Small intestine (tissue), 7 donors: ENCODE measurements around the gene KCNIP1. TPM values are rescaled to one million over a fixed set of nuclear protein-coding genes. Genes with fewer than 3 reads are reported as not detected.

Experiments used
- DNase-seq, 2 donors: peaks; one replicate each; pipeline versions ENCODE4 v3.0.0 to v3.0.0-alpha.2; 2013
- FAIRE-seq: peaks from 2 replicates; lab custom pipeline; 2012; peaks lifted over from hg19 to GRCh38; lab: Jason Lieb, UNC
- H3K27ac ChIP-seq, 3 donors: one replicate each; pipeline ENCODE4 v1.5.1; 2013; ENCODE audit warnings: low read length in 2 of 3, mild to moderate bottlenecking in 2 of 3, control low read depth in 1 of 3, inconsistent platforms in 1 of 3, low read depth in 1 of 3, moderate library complexity in 1 of 3
- H3K27me3 ChIP-seq, 3 donors: one replicate each; pipeline ENCODE4 v1.6.1; 2013; ENCODE audit warnings: low read length in 3 of 3, inconsistent platforms in 1 of 3; ENCODE audit not compliant: control insufficient read depth in 3 of 3, insufficient read depth in 3 of 3
- H3K36me3 ChIP-seq, 3 donors: one replicate each; pipeline ENCODE4 v1.6.1; 2013; ENCODE audit warnings: low read length in 3 of 3, inconsistent platforms in 1 of 3, low read depth in 1 of 3, mild to moderate bottlenecking in 1 of 3, moderate library complexity in 1 of 3; ENCODE audit not compliant: control insufficient read depth in 3 of 3, insufficient read depth in 2 of 3
- H3K4me1 ChIP-seq, 3 donors: one replicate each; pipeline ENCODE4 v1.6.1; 2013; ENCODE audit warnings: low read length in 2 of 3, inconsistent platforms in 1 of 3, low read depth in 1 of 3, mild to moderate bottlenecking in 1 of 3, moderate library complexity in 1 of 3; ENCODE audit not compliant: control insufficient read depth in 3 of 3, insufficient read depth in 2 of 3
- H3K4me3 ChIP-seq, 3 donors: one replicate each; pipeline ENCODE4 v1.5.1; 2013; ENCODE audit warnings: low read length in 3 of 3, control low read depth in 1 of 3, inconsistent platforms in 1 of 3, low read depth in 1 of 3, mild to moderate bottlenecking in 1 of 3, moderate library complexity in 1 of 3
- H3K9me3 ChIP-seq, 2 donors: one replicate each; pipeline ENCODE4 v1.6.1; 2013; ENCODE audit warnings: low read depth in 1 of 2, low read length in 1 of 2; ENCODE audit not compliant: control insufficient read depth in 2 of 2, insufficient read depth in 1 of 2
- WGBS, 3 donors: extraction: QIAGEN DNeasy Blood & Tissue Kit; methylation state at CpG; one replicate each; pipeline ENCODE4 v1.1.7; 2013; 5-methylcytosine and 5-hydroxymethylcytosine counted together
- polyA plus RNA-seq, 4 donors: library from polyadenylated mRNA; stranded (reverse) in 3 of 4; unstranded in 1 of 4; fragments of 200-250 nt in 3 of 4; fragments of 120-200 nt in 1 of 4; gene quantifications; one replicate each; pipeline versions ENCODE4 v1.2.1 to v1.2.3, GENCODE V29; 2013
- donor health status: healthy with polysubstance abuse.
- donor health status: control.
- donor health status: control.
- donor health status: Bipolar disorder and iron deficiency.
- donor health status: healthy.

KCNIP1 gene
- polyA plus RNA-seq, 4 donors = 0.21 to 1.0 TPM; not detected in 2

- H3K9me3 ChIP-seq = no peaks in the 10 kb centered on the region
- H3K27me3 ChIP-seq = no peaks in the 10 kb centered on the region
- no peak for DNase-seq
- H3K4me1 ChIP-seq = no peaks in the 10 kb centered on the region
- FAIRE-seq = no peak
- H3K27ac ChIP-seq = no peak overlapping the region
- H3K4me3 ChIP-seq = no peak overlapping the region
- 79 to 88% (median 87%) methylated on average over 6 of the region's 6 CpGs for WGBS, 3 donors
- H3K36me3 ChIP-seq = no peaks in the 10 kb centered on the region
These were observed 217.9 kb downstream of the KCNIP1 start for GRCh38 chr5:170721681-170722080.

- WGBS, 3 donors = 73 to 81% (median 77%) methylated on average over 3 of the region's 3 CpGs
- no peaks in the 10 kb centered on the region for H3K4me1 ChIP-seq
- FAIRE-seq = no peak
These were observed 218.5 kb downstream of the KCNIP1 start for GRCh38 chr5:170722316-170722715.

GRCh38 chr5:170731052-170731451 is 227.2 kb downstream of the KCNIP1 start:
- 84 to 95% (median 90%) methylated on average over 1 of the region's 1 CpG for WGBS, 3 donors
- H3K9me3 ChIP-seq = peaks cover 0 to 11% of the 10 kb centered on the region in 2 donors
- H3K27me3 ChIP-seq = no peaks in the 10 kb centered on the region
- no peak overlapping the region for H3K27ac ChIP-seq
- DNase-seq (no peak), FAIRE-seq (no peak)
- no peak overlapping the region for H3K4me3 ChIP-seq
- H3K4me1 ChIP-seq = no peaks in the 10 kb centered on the region
- no peaks in the 10 kb centered on the region for H3K36me3 ChIP-seq

More at GRCh38 chr5:170722316-170722715, 218.5 kb downstream of the KCNIP1 start:
- H3K27me3 ChIP-seq = no peaks in the 10 kb centered on the region
- no peak overlapping the region for H3K4me3 ChIP-seq
- H3K36me3 ChIP-seq = no peaks in the 10 kb centered on the region
- H3K9me3 ChIP-seq = no peaks in the 10 kb centered on the region
- no peak for DNase-seq
- H3K27ac ChIP-seq = no peak overlapping the region

GRCh38 chr5:170732685-170733084 is 228.9 kb downstream of the KCNIP1 start:
- FAIRE-seq (no peak), DNase-seq (no peak)
- Histone ChIP-seq H3K4me1 (no peaks in the 10 kb centered on the region), H3K4me3 (no peak overlapping the region), H3K27ac (no peak overlapping the region), H3K27me3 (no peaks in the 10 kb centered on the region), H3K9me3 (peaks cover 0 to 11% of the 10 kb centered on the region in 2 donors), H3K36me3 (no peaks in the 10 kb centered on the region)
- 47 to 65% (median 51%) methylated on average over 2 of the region's 2 CpGs for WGBS, 3 donors

- DNase-seq (no peak), FAIRE-seq (no peak)
- peaks cover 0 to 11% of the 10 kb centered on the region in 2 donors for H3K9me3 ChIP-seq
- H3K4me3 ChIP-seq = no peak overlapping the region
- no peaks in the 10 kb centered on the region for H3K27me3 ChIP-seq
- 57 to 71% (median 58%) methylated on average over 3 of the region's 3 CpGs for WGBS, 3 donors
- H3K27ac ChIP-seq = no peak overlapping the region
- H3K4me1 ChIP-seq = no peaks in the 10 kb centered on the region
- H3K36me3 ChIP-seq = no peaks in the 10 kb centered on the region
These were observed 233.1 kb downstream of the KCNIP1 start for GRCh38 chr5:170736966-170737365.

- Histone ChIP-seq H3K9me3 (peaks cover 0 to 11% of the 10 kb centered on the region in 2 donors), H3K27ac (no peak overlapping the region), H3K4me1 (no peaks in the 10 kb centered on the region), H3K4me3 (no peak overlapping the region), H3K27me3 (no peaks in the 10 kb centered on the region), H3K36me3 (no peaks in the 10 kb centered on the region)
- FAIRE-seq = no peak
- 77 to 100% (median 88%) methylated on average over 1 of the region's 1 CpG for WGBS, 3 donors
- no peak for DNase-seq
These were observed 233.8 kb downstream of the KCNIP1 start for GRCh38 chr5:170737591-170737990.

GRCh38 chr5:170738840-170739239 is 235.0 kb downstream of the KCNIP1 start:
- FAIRE-seq = no peak
- Histone ChIP-seq H3K9me3 (peaks cover 0 to 11% of the 10 kb centered on the region in 2 donors), H3K36me3 (no peaks in the 10 kb centered on the region), H3K4me3 (no peak overlapping the region), H3K27me3 (peaks cover 0 to under 1% (median 0%) of the 10 kb centered on the region in 3 donors), H3K4me1 (no peaks in the 10 kb centered on the region), H3K27ac (no peak overlapping the region)
- 55 to 89% (median 57%) methylated on average over 3 of the region's 3 CpGs for WGBS, 3 donors
- no peak for DNase-seq

GRCh38 chr5:170739446-170739845 is 235.6 kb downstream of the KCNIP1 start:
- Histone ChIP-seq H3K4me1 (peaks cover 0 to 3% (median 0%) of the 10 kb centered on the region in 3 donors), H3K4me3 (no peak overlapping the region), H3K27ac (no peak overlapping the region), H3K27me3 (peaks cover 0 to 4% (median 0%) of the 10 kb centered on the region in 3 donors), H3K9me3 (peaks cover 0 to 11% of the 10 kb centered on the region in 2 donors), H3K36me3 (no peaks in the 10 kb centered on the region)
- 90 to 95% (median 93%) methylated on average over 4 of the region's 4 CpGs for WGBS, 3 donors
- DNase-seq (no peak), FAIRE-seq (no peak)
